ENCODE data around the gene RSRC1.

Gene RSRC1

GRCh38 chr3:158447408-158447807 lies 337.5 kb downstream of the RSRC1 start:
- no peak for ATAC-seq
- TF ChIP-seq TCF4 (CRISPR knock-in tag; IDR thresholded peaks at IDR 0.05; ENCODE audit: borderline replicate concordance) (no peak), POU6F1 (CRISPR knock-in tag; IDR thresholded peaks at IDR 0.05; ENCODE audit: borderline replicate concordance, low read depth) (no peak), TSHZ2 (CRISPR knock-in tag; IDR thresholded peaks at IDR 0.05) (no peak)

- TF ChIP-seq CREB5 (CRISPR knock-in tag; IDR thresholded peaks at IDR 0.05; ENCODE audit: low read depth) (no peak), GLIS3 (CRISPR knock-in tag; IDR thresholded peaks at IDR 0.05) (no peak), CSDC2 (CRISPR knock-in tag; IDR thresholded peaks at IDR 0.05) (no peak), ZNF565 (CRISPR knock-in tag; conservative IDR thresholded peaks at IDR 0.05; ENCODE audit: low read depth) (no peak), ARNTL (CRISPR knock-in tag; IDR thresholded peaks at IDR 0.05; ENCODE audit: borderline replicate concordance, low read depth) (no peak), ISL1 (CRISPR knock-in tag; IDR thresholded peaks at IDR 0.05) (no peak), SNAI2 (CRISPR knock-in tag; IDR thresholded peaks at IDR 0.05) (no peak), PPARA (CRISPR knock-in tag; IDR thresholded peaks at IDR 0.05; ENCODE audit: borderline replicate concordance) (no peak), ZC3H10 (CRISPR knock-in tag; IDR thresholded peaks at IDR 0.05) (no peak), TCF4 (CRISPR knock-in tag; IDR thresholded peaks at IDR 0.05; ENCODE audit: borderline replicate concordance) (no peak), CSRNP3 (CRISPR knock-in tag; IDR thresholded peaks at IDR 0.05) (no peak), ESRRG (CRISPR knock-in tag; IDR thresholded peaks at IDR 0.05) (no peak), BACH2 (CRISPR knock-in tag; IDR thresholded peaks at IDR 0.05; ENCODE audit: borderline replicate concordance) (no peak)
- ATAC-seq, result no peak
These were observed 341.6 kb downstream of the RSRC1 start for GRCh38 chr3:158451405-158452055.

GRCh38 chr3:158452334-158452733 lies 342.4 kb downstream of the RSRC1 start:
- TF ChIP-seq ZFP30 (CRISPR knock-in tag; IDR thresholded peaks at IDR 0.05), result no peak
- TF ChIP-seq GLIS3 (CRISPR knock-in tag; IDR thresholded peaks at IDR 0.05), result no peak
- TF ChIP-seq SNAI2 (CRISPR knock-in tag; IDR thresholded peaks at IDR 0.05), result no peak
- TF ChIP-seq ZC3H10 (CRISPR knock-in tag; IDR thresholded peaks at IDR 0.05), result no peak
- TF ChIP-seq RARB (CRISPR knock-in tag; IDR thresholded peaks at IDR 0.05), result no peak
- no peak for TF ChIP-seq CSDC2 (CRISPR knock-in tag; IDR thresholded peaks at IDR 0.05)
- TF ChIP-seq CREB5 (CRISPR knock-in tag; IDR thresholded peaks at IDR 0.05; ENCODE audit: low read depth), result no peak
- no peak for TF ChIP-seq ZFP3 (CRISPR knock-in tag; IDR thresholded peaks at IDR 0.05)
- TF ChIP-seq ISL1 (CRISPR knock-in tag; IDR thresholded peaks at IDR 0.05), result no peak
- TF ChIP-seq TCF4 (CRISPR knock-in tag; IDR thresholded peaks at IDR 0.05; ENCODE audit: borderline replicate concordance), result no peak
- TF ChIP-seq OSR1 (CRISPR knock-in tag; IDR thresholded peaks at IDR 0.05), result no peak
- TF ChIP-seq TSHZ2 (CRISPR knock-in tag; IDR thresholded peaks at IDR 0.05), result no peak
- no peak for TF ChIP-seq PPARA (CRISPR knock-in tag; IDR thresholded peaks at IDR 0.05; ENCODE audit: borderline replicate concordance)
- no peak for TF ChIP-seq ZNF565 (CRISPR knock-in tag; conservative IDR thresholded peaks at IDR 0.05; ENCODE audit: low read depth)
- TF ChIP-seq CSRNP3 (CRISPR knock-in tag; IDR thresholded peaks at IDR 0.05), result no peak
- no peak for ATAC-seq

Measured in SK-N-SH treated with all-trans-retinoic acid at 6 μM for 48 hours (cell line).